Body of pancreas (tissue), 4 donors: ENCODE data around the gene TGFBI. TPM values are rescaled to one million over a fixed set of nuclear protein-coding genes. Genes with fewer than 3 reads are reported as not detected.
A peak's percentile ranks its signal among the peaks of the same experiment; 100 is the strongest.

Experiments
- ATAC-seq: fragments of 150-250 bp; one replicate; pipeline ENCODE4 v1.9.1; 2016
- DNase-seq, 4 donors: peaks; one replicate each; pipeline ENCODE4 v3.0.0-alpha.2; 2019
- H3K27ac ChIP-seq, 4 donors: fragments of 200-600 bp; sonication (generic); 1 replicate in 3 of 4; 2 replicates in 1 of 4; pipeline versions ENCODE4 v1.5.1 to v1.6.1; 2016 to 2019; ENCODE audit warnings: mild to moderate bottlenecking in 1 of 4, mixed read lengths in 1 of 4, moderate library complexity in 1 of 4
- H3K27me3 ChIP-seq, 2 donors: fragments of 200-600 bp; sonication (generic); one replicate each; pipeline ENCODE4 v1.6.0; 2016; ENCODE audit warnings: mild to moderate bottlenecking in 1 of 2
- H3K36me3 ChIP-seq, 2 donors: fragments of 200-600 bp; sonication (generic); replicated peaks in 1 of 2; 2 replicates each; pipeline ENCODE4 v1.5.1; 2016; ENCODE audit warnings: low read depth in 2 of 2; ENCODE audit not compliant: insufficient read depth in 1 of 2
- H3K4me1 ChIP-seq: fragments of 200-600 bp; sonication (generic); one replicate; pipeline ENCODE4 v1.6.0; 2016
- H3K4me3 ChIP-seq, 2 donors: fragments of 200-600 bp; sonication (generic); 1 replicate in 1 of 2; 2 replicates in 1 of 2; pipeline ENCODE4 v1.5.1; 2016 to 2019
- H3K9me3 ChIP-seq, 3 donors: fragments of 200-600 bp; sonication (generic); 1 replicate in 2 of 3; 2 replicates in 1 of 3; pipeline ENCODE4 v1.5.1; 2016
- CTCF ChIP-seq, 7 experiments: fragments of 450-650 bp in 4 of 7; fragments of 200-600 bp in 3 of 7; sonication (generic) in 3 of 7; IDR thresholded peaks; one replicate each; pipeline ENCODE4 v1.5.1; 2016 to 2019; ENCODE audit warnings: antibody characterized with exemption in 7 of 7
- POLR2A ChIP-seq, 3 donors: fragments of 450-650 bp; IDR thresholded peaks; one replicate each; pipeline ENCODE4 v1.6.1; 2016; ENCODE audit warnings: antibody characterized with exemption in 3 of 3, mild to moderate bottlenecking in 2 of 3
- WGBS, 2 donors: methylation state at CpG; one replicate each; pipeline ENCODE4 v1.1.5; 2017; 5-methylcytosine and 5-hydroxymethylcytosine counted together
- intact Hi-C: fragments of 100-400 bp; cut with DNase I; formaldehyde crosslinking; loops from one replicate; pipeline ENCODE4 v1.15.1; 2023
- total RNA-seq, 2 donors: library from RNA; depleted of rRNA; stranded (reverse); fragments of >200 nt; gene quantifications; one replicate each; pipeline ENCODE4 v1.1.0, GENCODE V29; 2016

TGFBI gene
- total RNA-seq, 2 donors from 2014 or later, result 7.6 to 23.9 TPM

GRCh38 chr5:136056336-136056735 is 27.5 kb downstream of the TGFBI start:
- TF ChIP-seq POLR2A (IDR thresholded peaks at IDR 0.05), result no peak
- TF ChIP-seq CTCF (IDR thresholded peaks at IDR 0.05), result no peak
- no peaks in the 10 kb centered on the region for H3K9me3 ChIP-seq
- ATAC-seq (no peak), DNase-seq (no peak)
- H3K4me3 ChIP-seq, result no peak overlapping the region
- WGBS, 2 donors, result 86 to 87% methylated on average over 5 of the region's 5 CpGs
- no peak overlapping the region for H3K27ac ChIP-seq
- no peaks in the 10 kb centered on the region for H3K27me3 ChIP-seq
- intact Hi-C loops, result no loop called here
- H3K36me3 ChIP-seq, result no peaks in the 10 kb centered on the region
- H3K4me1 ChIP-seq, result no peaks in the 10 kb centered on the region

DNA sequence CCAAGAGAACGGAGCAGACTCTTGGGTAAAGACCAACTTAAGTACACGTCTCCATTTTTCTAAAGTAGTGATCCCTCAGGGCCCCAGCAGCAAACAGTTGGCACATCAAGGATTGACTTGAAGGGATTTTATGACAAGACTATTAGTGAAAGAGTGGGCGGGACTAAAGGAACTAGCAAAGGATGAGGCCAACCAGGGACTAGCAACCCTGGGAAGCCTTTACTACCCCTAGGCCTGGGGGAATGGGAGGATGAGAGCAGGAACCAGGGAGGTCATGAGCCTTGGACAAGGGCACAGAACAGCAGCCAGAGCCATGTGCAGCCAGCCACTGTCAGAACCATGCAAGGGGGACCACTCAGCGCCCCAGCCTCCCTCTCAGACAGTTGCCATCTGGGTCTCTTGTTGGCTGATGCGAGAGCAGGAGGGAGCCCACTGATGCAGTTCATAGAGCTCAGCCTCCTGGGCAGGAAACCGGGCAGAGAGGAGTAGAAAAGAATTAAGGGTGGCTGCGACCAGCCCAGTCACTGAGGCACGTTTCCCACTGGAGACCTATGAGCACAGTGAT is 28.1 kb downstream of the TGFBI start:
- TF ChIP-seq CTCF (IDR thresholded peaks at IDR 0.05) (no peak), POLR2A (IDR thresholded peaks at IDR 0.05) (no peak)
- intact Hi-C loops, result no loop called here
- Histone ChIP-seq H3K27me3 (no peaks in the 10 kb centered on the region), H3K4me1 (no peaks in the 10 kb centered on the region), H3K9me3 (no peaks in the 10 kb centered on the region), H3K36me3 (no peaks in the 10 kb centered on the region), H3K4me3 (no peak overlapping the region), H3K27ac (no peak overlapping the region)
- DNase-seq (no peak), ATAC-seq (no peak)
- 75 to 77% methylated on average over 8 of the region's 8 CpGs for WGBS, 2 donors

DNA sequence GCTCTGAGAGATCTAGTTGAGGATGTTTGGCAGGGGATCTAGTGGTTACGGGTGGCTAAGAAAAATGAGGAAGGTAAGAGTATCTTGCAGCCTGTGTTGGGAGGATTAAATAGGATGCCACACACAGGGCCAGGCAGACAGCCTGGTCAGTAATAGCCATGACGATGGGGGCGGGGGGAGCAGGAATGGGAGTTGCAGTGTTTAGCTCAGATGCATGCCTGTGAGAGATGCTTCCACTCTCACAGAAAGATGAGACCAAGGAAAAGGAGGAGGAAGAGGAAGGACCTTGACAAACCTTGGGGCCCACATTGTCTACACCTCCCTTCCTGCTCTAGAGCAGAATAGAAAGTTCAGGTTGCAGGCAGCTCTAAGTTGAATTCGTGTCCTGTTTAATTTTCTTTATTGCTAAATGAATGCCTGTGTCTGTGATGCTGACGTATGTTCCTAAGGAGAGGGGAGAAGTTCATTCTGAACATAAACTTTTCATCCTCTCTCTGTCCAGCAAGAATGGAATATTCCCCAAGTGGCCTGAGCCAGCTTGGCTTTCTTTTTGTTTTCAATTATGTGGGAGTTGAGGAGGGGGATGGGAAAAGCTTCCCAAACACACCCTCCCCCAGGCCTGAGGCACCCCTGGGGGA is 28.7 kb downstream of the TGFBI start:
- ATAC-seq (no peak), DNase-seq (no peak)
- 62 to 70% methylated on average over 5 of the region's 5 CpGs for WGBS, 2 donors
- TF ChIP-seq POLR2A (IDR thresholded peaks at IDR 0.05) (no peak), CTCF (IDR thresholded peaks at IDR 0.05) (no peak)
- Histone ChIP-seq H3K36me3 (no peaks in the 10 kb centered on the region), H3K9me3 (no peaks in the 10 kb centered on the region), H3K4me3 (no peak overlapping the region), H3K27ac (no peak overlapping the region), H3K27me3 (no peaks in the 10 kb centered on the region), H3K4me1 (no peaks in the 10 kb centered on the region)
- intact Hi-C loops, result no loop called here

DNA sequence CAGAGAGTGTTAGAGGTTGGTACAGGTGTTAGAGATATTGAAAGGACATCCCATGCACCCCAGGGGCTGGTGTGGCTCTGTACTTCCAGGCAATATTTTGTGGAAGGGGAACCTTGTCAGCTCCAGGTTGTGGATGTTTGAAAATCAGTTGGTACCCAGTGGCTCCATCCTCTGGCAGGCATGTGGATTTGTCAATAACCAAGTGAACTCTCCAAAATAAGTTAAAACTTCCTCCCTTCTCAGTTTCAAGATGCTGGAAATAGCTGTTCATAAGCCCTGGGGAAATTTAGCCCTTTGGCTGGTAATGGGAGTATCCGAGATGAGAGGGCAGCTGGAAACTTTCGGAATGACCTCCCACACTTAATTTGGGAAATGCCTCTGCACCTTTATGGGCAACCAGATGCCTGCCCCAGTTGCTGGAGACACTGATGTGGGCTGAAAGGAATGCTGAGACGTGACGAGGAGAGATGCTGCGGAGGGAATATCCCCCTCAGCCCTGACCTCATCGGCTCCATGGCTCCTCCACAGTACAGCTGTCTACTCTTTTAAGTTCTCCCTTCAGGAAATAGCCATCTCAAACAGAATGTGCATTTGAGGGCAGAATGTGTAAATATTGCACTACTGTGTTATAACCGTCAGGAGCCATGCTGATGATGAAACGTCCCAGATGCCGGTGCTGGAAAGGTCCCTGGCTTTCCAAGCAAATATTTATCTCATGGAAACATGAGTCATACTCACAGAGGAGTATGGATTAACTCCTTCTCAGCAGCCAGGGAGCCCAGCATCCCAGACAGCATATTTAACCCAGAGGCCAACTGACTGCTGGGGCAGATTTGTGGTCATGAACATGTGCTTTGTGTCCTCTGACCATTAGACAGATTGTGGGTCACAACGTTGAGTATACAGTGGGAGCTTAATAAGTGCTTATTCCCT is 29.5 kb downstream of the TGFBI start:
- Histone ChIP-seq H3K27ac (peak overlapping the region in 1 of 4 donors; percentile 32), H3K9me3 (no peaks in the 10 kb centered on the region), H3K36me3 (no peaks in the 10 kb centered on the region), H3K4me1 (no peaks in the 10 kb centered on the region), H3K4me3 (no peak overlapping the region), H3K27me3 (no peaks in the 10 kb centered on the region)
- no peak for TF ChIP-seq POLR2A (IDR thresholded peaks at IDR 0.05)
- no peak for TF ChIP-seq CTCF (IDR thresholded peaks at IDR 0.05)
- intact Hi-C loops, result no loop called here
- WGBS, 2 donors, result 32 to 34% methylated on average over 10 of the region's 10 CpGs
- ATAC-seq (peak; percentile 68), DNase-seq (peak in 3 of 4 donors; percentile 26 to 72 (median 52))
